Measurements from ENCODE around the gene RPS3.

DNA sequence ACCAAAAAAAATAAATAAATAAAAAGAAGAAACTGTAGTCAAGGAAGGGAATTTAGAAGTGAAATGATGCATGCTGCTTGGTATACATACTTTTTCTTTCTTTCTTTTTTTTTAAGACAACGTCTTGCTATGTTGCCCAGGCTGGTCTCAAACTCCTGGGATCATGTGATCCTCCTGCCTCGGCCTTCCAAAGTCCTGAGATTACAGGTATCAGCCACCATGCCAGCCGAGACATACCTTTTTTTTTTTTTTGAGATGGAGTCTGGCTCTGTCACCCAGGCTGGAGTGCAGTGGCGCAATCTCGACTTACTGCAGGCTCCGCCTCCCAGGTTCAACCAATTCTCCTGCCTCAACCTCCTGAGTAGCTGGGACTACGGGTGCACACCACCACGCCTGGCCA, 26.1 kb upstream of the RPS3 start:
- TF ChIP-seq CBX8 (IDR thresholded peaks at IDR 0.05) (no peak), RAD21 (conservative IDR thresholded peaks at IDR 0.05 in 1 of 2, IDR thresholded peaks at IDR 0.05 in 1 of 2) (no peak), POLR2A (IDR thresholded peaks at IDR 0.05; ENCODE audit: low read length) (no peak), HOXA7 (CRISPR knock-in tag; IDR thresholded peaks at IDR 0.05) (no peak), BHLHE40 (IDR thresholded peaks at IDR 0.05; ENCODE audit: low read depth, low read length) (no peak), KDM1A (IDR thresholded peaks at IDR 0.05; ENCODE audit: low read depth) (no peak), MYC (IDR thresholded peaks at IDR 0.05; ENCODE audit: borderline replicate concordance, low read length) (no peak), MAZ (IDR thresholded peaks at IDR 0.05; ENCODE audit: borderline replicate concordance, low read depth, low read length) (no peak), POLR2AphosphoS2 (conservative IDR thresholded peaks at IDR 0.05; ENCODE audit: low read length) (no peak)
- TF ChIP-seq, protein P1, sequence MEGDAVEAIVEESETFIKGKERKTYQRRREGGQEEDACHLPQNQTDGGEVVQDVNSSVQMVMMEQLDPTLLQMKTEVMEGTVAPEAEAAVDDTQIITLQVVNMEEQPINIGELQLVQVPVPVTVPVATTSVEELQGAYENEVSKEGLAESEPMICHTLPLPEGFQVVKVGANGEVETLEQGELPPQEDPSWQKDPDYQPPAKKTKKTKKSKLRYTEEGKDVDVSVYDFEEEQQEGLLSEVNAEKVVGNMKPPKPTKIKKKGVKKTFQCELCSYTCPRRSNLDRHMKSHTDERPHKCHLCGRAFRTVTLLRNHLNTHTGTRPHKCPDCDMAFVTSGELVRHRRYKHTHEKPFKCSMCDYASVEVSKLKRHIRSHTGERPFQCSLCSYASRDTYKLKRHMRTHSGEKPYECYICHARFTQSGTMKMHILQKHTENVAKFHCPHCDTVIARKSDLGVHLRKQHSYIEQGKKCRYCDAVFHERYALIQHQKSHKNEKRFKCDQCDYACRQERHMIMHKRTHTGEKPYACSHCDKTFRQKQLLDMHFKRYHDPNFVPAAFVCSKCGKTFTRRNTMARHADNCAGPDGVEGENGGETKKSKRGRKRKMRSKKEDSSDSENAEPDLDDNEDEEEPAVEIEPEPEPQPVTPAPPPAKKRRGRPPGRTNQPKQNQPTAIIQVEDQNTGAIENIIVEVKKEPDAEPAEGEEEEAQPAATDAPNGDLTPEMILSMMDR (IDR thresholded peaks at IDR 0.05): no peak
- TF ChIP-seq, protein P2, sequence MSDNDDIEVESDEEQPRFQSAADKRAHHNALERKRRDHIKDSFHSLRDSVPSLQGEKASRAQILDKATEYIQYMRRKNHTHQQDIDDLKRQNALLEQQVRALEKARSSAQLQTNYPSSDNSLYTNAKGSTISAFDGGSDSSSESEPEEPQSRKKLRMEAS (IDR thresholded peaks at IDR 0.05): no peak
- TF ChIP-seq, protein P3, sequence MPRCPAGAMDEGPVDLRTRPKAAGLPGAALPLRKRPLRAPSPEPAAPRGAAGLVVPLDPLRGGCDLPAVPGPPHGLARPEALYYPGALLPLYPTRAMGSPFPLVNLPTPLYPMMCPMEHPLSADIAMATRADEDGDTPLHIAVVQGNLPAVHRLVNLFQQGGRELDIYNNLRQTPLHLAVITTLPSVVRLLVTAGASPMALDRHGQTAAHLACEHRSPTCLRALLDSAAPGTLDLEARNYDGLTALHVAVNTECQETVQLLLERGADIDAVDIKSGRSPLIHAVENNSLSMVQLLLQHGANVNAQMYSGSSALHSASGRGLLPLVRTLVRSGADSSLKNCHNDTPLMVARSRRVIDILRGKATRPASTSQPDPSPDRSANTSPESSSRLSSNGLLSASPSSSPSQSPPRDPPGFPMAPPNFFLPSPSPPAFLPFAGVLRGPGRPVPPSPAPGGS (IDR thresholded peaks at IDR 0.05): no peak

Data from A549 (cell line).